Smooth muscle cell (in vitro differentiated cells): Measurements from ENCODE around the gene ZMAT5. TPM values are rescaled to one million over a fixed set of nuclear protein-coding genes. Genes with fewer than 3 reads are reported as not detected.

Experiments
- DNase-seq: peaks from one replicate; lab custom pipeline; 2025; ENCODE audit not compliant: unreplicated experiment; lab: John Stamatoyannopoulos, UW
- H2AFZ ChIP-seq: fragments of 200-600 bp; sonication (generic); 2 replicates; pipeline ENCODE4 v1.6.0; 2016; ENCODE audit warnings: antibody characterized with exemption, low read depth, mild to moderate bottlenecking
- H3F3A ChIP-seq: fragments of 200-600 bp; sonication (generic); 2 replicates; pipeline ENCODE4 v1.6.0; 2017; ENCODE audit warnings: antibody characterized with exemption, low read depth
- H3K27ac ChIP-seq: fragments of 200-600 bp; sonication (generic); 2 replicates; pipeline ENCODE4 v1.5.1; 2016; ENCODE audit warnings: low read depth, mild to moderate bottlenecking
- H3K27me3 ChIP-seq: fragments of 200-600 bp; sonication (generic); 2 replicates; pipeline ENCODE4 v1.6.1; 2016; ENCODE audit warnings: low read depth, mild to moderate bottlenecking
- H3K36me3 ChIP-seq: fragments of 200-600 bp; sonication (generic); 2 replicates; pipeline ENCODE4 v1.5.1; 2016; ENCODE audit warnings: low read depth
- H3K4me1 ChIP-seq: fragments of 200-600 bp; sonication (generic); 2 replicates; pipeline ENCODE4 v1.5.1; 2016; ENCODE audit warnings: low read depth
- H3K4me2 ChIP-seq: fragments of 200-600 bp; sonication (generic); 2 replicates; pipeline ENCODE4 v1.6.0; 2016; ENCODE audit warnings: mild to moderate bottlenecking
- H3K4me3 ChIP-seq: fragments of 200-600 bp; sonication (generic); 2 replicates; pipeline ENCODE4 v1.5.1; 2016; ENCODE audit warnings: mild to moderate bottlenecking
- H3K79me2 ChIP-seq: fragments of 200-600 bp; sonication (generic); 2 replicates; pipeline ENCODE4 v1.6.0; 2016; ENCODE audit warnings: low read depth, mild to moderate bottlenecking
- H3K9ac ChIP-seq: fragments of 200-600 bp; sonication (generic); 2 replicates; pipeline ENCODE4 v1.6.0; 2016; ENCODE audit warnings: low read depth
- H3K9me3 ChIP-seq: fragments of 200-600 bp; sonication (generic); replicated peaks from 2 replicates; pipeline ENCODE4 v1.5.1; 2016; ENCODE audit warnings: low read depth
- H4K20me1 ChIP-seq: fragments of 200-600 bp; sonication (generic); 2 replicates; pipeline ENCODE4 v1.6.0; 2016; ENCODE audit warnings: low read depth
- CTCF ChIP-seq: fragments of 200-600 bp; sonication (generic); IDR thresholded peaks from 2 replicates; pipeline ENCODE4 v1.5.1; 2017; ENCODE audit warnings: borderline replicate concordance, mild to moderate bottlenecking, antibody characterized with exemption; ENCODE audit not compliant: insufficient read depth, poor library complexity, severe bottlenecking
- WGBS: methylation state at CpG from one replicate; pipeline ENCODE4 v1.1.7; 2016; ENCODE audit warnings: low lambda C conversion rate; 5-methylcytosine and 5-hydroxymethylcytosine counted together
- polyA plus RNA-seq: library from polyadenylated mRNA; unstranded; fragments of >200 nt; fragmentation: Nextera tagmentation; extraction: Ambion mirVana; gene quantifications from 2 replicates; pipeline ENCODE4 v1.2.1, GENCODE V29; 2016
- total RNA-seq: library from RNA; depleted of rRNA; stranded (reverse); fragments of >200 nt; gene quantifications from 2 replicates; pipeline ENCODE4 v1.2.3, GENCODE V29; 2014

The ZMAT5 gene
- total and polyA plus RNA-seq, 2 experiments from 2014 or later, result 26.0 to 57.8 TPM

GRCh38 chr22:29790061-29790460 lies 23.3 kb upstream of the ZMAT5 start:
- Histone ChIP-seq H3K4me1 (no peaks in the 10 kb centered on the region), H3K27me3 (no peaks in the 10 kb centered on the region), H4K20me1 (no peaks in the 10 kb centered on the region), H3K9ac (no peak overlapping the region), H3K9me3 (no peaks in the 10 kb centered on the region), H3K4me2 (no peak overlapping the region), H3K79me2 (no peaks in the 10 kb centered on the region), H3K36me3 (peaks cover 4% of the 10 kb centered on the region), H3F3A (no peaks in the 10 kb centered on the region), H3K27ac (no peak overlapping the region), H3K4me3 (no peak overlapping the region), H2AFZ (no peak overlapping the region)
- 95% methylated on average over 5 of the region's 5 CpGs for WGBS
- no peak for TF ChIP-seq CTCF
- DNase-seq, result no peak

- Histone ChIP-seq H3K79me2 (no peaks in the 10 kb centered on the region), H3K9me3 (no peaks in the 10 kb centered on the region), H3F3A (no peaks in the 10 kb centered on the region), H3K27me3 (no peaks in the 10 kb centered on the region), H3K27ac (no peak overlapping the region), H4K20me1 (no peaks in the 10 kb centered on the region), H3K4me1 (no peaks in the 10 kb centered on the region), H3K4me2 (no peak overlapping the region), H3K4me3 (no peak overlapping the region), H3K9ac (no peak overlapping the region), H3K36me3 (peaks cover 4% of the 10 kb centered on the region), H2AFZ (no peak overlapping the region)
- TF ChIP-seq CTCF, result no peak
- no peak for DNase-seq
- WGBS, result 97% methylated on average over 27 of the region's 27 CpGs
These were observed 21.8 kb upstream of the ZMAT5 start for GRCh38 chr22:29788339-29789279.

GRCh38 chr22:29787371-29787980 lies 20.7 kb upstream of the ZMAT5 start:
- DNase-seq, result no peak
- H3K36me3 ChIP-seq, result peaks cover 4% of the 10 kb centered on the region

More at GRCh38 chr22:29787371-29787980, 20.7 kb upstream of the ZMAT5 start:
- TF ChIP-seq CTCF, result no peak
- no peak overlapping the region for H3K4me3 ChIP-seq
- no peak overlapping the region for H3K9ac ChIP-seq
- no peak overlapping the region for H2AFZ ChIP-seq
- no peaks in the 10 kb centered on the region for H3K27me3 ChIP-seq
- H3K27ac ChIP-seq, result peak overlapping the region; percentile 24
- 81% methylated on average over 9 of the region's 9 CpGs for WGBS
- H3K9me3 ChIP-seq, result no peaks in the 10 kb centered on the region
- no peak overlapping the region for H3K4me2 ChIP-seq
- no peaks in the 10 kb centered on the region for H4K20me1 ChIP-seq
- no peaks in the 10 kb centered on the region for H3K4me1 ChIP-seq
- no peaks in the 10 kb centered on the region for H3K79me2 ChIP-seq
- no peaks in the 10 kb centered on the region for H3F3A ChIP-seq
